ENCODE data around the gene NAV2.

GRCh38 chr11:20056950-20057943, 344.6 kb downstream of the NAV2 start:
- TF ChIP-seq, protein P1, sequence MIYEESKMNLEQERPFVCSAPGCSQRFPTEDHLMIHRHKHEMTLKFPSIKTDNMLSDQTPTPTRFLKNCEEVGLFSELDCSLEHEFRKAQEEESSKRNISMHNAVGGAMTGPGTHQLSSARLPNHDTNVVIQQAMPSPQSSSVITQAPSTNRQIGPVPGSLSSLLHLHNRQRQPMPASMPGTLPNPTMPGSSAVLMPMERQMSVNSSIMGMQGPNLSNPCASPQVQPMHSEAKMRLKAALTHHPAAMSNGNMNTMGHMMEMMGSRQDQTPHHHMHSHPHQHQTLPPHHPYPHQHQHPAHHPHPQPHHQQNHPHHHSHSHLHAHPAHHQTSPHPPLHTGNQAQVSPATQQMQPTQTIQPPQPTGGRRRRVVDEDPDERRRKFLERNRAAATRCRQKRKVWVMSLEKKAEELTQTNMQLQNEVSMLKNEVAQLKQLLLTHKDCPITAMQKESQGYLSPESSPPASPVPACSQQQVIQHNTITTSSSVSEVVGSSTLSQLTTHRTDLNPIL (CRISPR knock-in tag; IDR thresholded peaks at IDR 0.05; ENCODE audit: low read depth), result no peak
- TF ChIP-seq ZNF70 (CRISPR knock-in tag; IDR thresholded peaks at IDR 0.05), result no peak
- TF ChIP-seq, protein P2, sequence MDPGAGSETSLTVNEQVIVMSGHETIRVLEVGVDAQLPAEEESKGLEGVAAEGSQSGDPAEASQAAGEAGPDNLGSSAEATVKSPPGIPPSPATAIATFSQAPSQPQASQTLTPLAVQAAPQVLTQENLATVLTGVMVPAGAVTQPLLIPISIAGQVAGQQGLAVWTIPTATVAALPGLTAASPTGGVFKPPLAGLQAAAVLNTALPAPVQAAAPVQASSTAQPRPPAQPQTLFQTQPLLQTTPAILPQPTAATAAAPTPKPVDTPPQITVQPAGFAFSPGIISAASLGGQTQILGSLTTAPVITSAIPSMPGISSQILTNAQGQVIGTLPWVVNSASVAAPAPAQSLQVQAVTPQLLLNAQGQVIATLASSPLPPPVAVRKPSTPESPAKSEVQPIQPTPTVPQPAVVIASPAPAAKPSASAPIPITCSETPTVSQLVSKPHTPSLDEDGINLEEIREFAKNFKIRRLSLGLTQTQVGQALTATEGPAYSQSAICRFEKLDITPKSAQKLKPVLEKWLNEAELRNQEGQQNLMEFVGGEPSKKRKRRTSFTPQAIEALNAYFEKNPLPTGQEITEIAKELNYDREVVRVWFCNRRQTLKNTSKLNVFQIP (CRISPR knock-in tag; IDR thresholded peaks at IDR 0.05; ENCODE audit: borderline replicate concordance, low read depth), result no peak
- no peak for TF ChIP-seq ARNTL (CRISPR knock-in tag; IDR thresholded peaks at IDR 0.05; ENCODE audit: borderline replicate concordance, low read depth)
- TF ChIP-seq RARB (CRISPR knock-in tag; IDR thresholded peaks at IDR 0.05), result no peak

Measured in SK-N-SH treated with all-trans-retinoic acid at 6 μM for 48 hours (cell line).